Glutamatergic neuron (in vitro differentiated cells): Measurements from ENCODE around the gene HOGA1. TPM values are rescaled to one million over a fixed set of nuclear protein-coding genes. Genes with fewer than 3 reads are reported as not detected.

Experiments used
- DNase-seq: peaks from one replicate; pipeline ENCODE4 v3.0.0; 2022
- H3K27ac Mint-ChIP-seq: one replicate; pipeline ENCODE4 v1.8.0; 2020; ENCODE audit warnings: mild to moderate bottlenecking, mixed read lengths, inconsistent platforms; ENCODE audit not compliant: unreplicated experiment
- H3K27me3 Mint-ChIP-seq: one replicate; pipeline ENCODE4 v1.8.0; 2020; ENCODE audit warnings: mild to moderate bottlenecking, moderate library complexity, mixed read lengths, inconsistent platforms; ENCODE audit not compliant: unreplicated experiment
- H3K36me3 Mint-ChIP-seq: one replicate; pipeline ENCODE4 v1.8.0; 2020; ENCODE audit warnings: mild to moderate bottlenecking, mixed read lengths, inconsistent platforms; ENCODE audit not compliant: unreplicated experiment
- H3K4me1 Mint-ChIP-seq: one replicate; pipeline ENCODE4 v1.8.0; 2020; ENCODE audit warnings: mild to moderate bottlenecking, low read depth, mixed read lengths, inconsistent platforms; ENCODE audit not compliant: unreplicated experiment
- H3K4me3 Mint-ChIP-seq: one replicate; pipeline ENCODE4 v1.8.0; 2020; ENCODE audit warnings: mild to moderate bottlenecking, mixed read lengths, inconsistent platforms; ENCODE audit not compliant: unreplicated experiment
- H3K9me3 Mint-ChIP-seq: one replicate; pipeline ENCODE4 v1.8.0; 2020; ENCODE audit warnings: mild to moderate bottlenecking, moderate library complexity, mixed read lengths, inconsistent platforms; ENCODE audit not compliant: unreplicated experiment
- CTCF ChIP-seq: fragments of 200-600 bp; sonication (generic); IDR thresholded peaks from one replicate; pipeline ENCODE4 v1.5.0; 2021; ENCODE audit not compliant: partially characterized antibody, unreplicated experiment
- total RNA-seq: library from RNA; stranded (reverse); fragmentation: NEBNext Ultra II Directional; extraction: Animal tissue kit (Norgen Biotek cat#: 25700); gene quantifications from one replicate; pipeline ENCODE4 v1.2.1, GENCODE V29; 2021; ENCODE audit not compliant: unreplicated experiment

The HOGA1 gene
- total RNA-seq, 1 donor from 2014 or later = not detected

DNA sequence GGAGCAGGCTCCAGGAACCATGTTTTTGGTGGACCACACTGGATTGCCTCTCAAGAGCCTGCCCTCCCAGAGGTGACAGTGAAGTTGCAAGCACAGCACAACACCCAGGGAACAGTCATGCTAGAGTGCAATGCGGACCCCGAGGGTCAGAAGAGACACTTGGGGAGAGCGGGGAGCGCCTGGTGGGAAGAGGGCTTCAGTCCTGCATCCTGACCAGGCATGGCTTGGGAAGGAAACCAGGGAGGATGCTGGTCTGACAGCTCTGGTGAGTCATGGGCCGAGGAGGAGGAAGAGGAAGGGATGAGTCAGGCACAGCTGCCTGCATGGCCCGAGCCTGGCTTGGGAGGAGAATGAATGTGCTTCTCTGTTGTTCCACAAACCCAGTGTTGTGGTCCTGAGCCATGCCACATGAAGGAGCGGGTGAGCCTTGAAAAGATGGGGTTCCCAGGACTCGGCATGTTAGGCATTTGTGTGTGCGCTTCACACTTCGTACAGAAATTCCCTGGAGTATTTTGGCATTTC, 41.1 kb upstream of the HOGA1 start:
- Mint-ChIP-seq H3K27ac (peak overlapping the region; percentile 97), H3K27me3 (peaks cover 9% of the 10 kb centered on the region), H3K4me3 (peak overlapping the region; percentile 82), H3K4me1 (peaks cover 27% of the 10 kb centered on the region), H3K9me3 (peaks cover 10% of the 10 kb centered on the region), H3K36me3 (no peaks in the 10 kb centered on the region)
- DNase-seq = no peak
- no peak for TF ChIP-seq CTCF

- DNase-seq = no peak
- Mint-ChIP-seq H3K27ac (peak overlapping the region; percentile 18), H3K9me3 (peaks cover 14% of the 10 kb centered on the region), H3K36me3 (no peaks in the 10 kb centered on the region), H3K4me3 (peak overlapping the region; percentile 48), H3K27me3 (peaks cover 12% of the 10 kb centered on the region), H3K4me1 (peaks cover 45% of the 10 kb centered on the region)
- no peak for TF ChIP-seq CTCF
Measured at GRCh38 chr10:97546456-97547270, 37.5 kb upstream of the HOGA1 start.

DNA sequence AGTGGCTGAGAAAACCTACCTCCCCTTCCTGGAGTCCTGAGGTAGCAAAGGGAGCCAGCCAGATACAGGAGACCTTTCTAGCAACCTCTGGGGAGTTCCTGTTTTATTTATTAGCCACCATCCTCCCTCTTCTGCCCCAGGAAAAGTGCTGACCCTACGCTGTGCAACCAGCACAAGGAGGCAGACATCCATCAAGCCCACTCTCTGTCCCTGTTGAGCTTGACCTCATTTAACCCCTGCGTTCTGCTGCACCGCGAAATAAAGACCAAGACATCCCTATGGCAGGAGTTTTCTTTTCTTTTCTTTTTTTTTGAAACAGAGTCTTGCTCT, 37.0 kb upstream of the HOGA1 start:
- H3K4me3 Mint-ChIP-seq = no peak overlapping the region
- peak overlapping the region; percentile 22 for H3K27ac Mint-ChIP-seq
- H3K9me3 Mint-ChIP-seq = peaks cover 14% of the 10 kb centered on the region
- H3K4me1 Mint-ChIP-seq = peaks cover 44% of the 10 kb centered on the region
- H3K36me3 Mint-ChIP-seq = no peaks in the 10 kb centered on the region
- no peak for TF ChIP-seq CTCF
- peaks cover 12% of the 10 kb centered on the region for H3K27me3 Mint-ChIP-seq
- DNase-seq = no peak

DNA sequence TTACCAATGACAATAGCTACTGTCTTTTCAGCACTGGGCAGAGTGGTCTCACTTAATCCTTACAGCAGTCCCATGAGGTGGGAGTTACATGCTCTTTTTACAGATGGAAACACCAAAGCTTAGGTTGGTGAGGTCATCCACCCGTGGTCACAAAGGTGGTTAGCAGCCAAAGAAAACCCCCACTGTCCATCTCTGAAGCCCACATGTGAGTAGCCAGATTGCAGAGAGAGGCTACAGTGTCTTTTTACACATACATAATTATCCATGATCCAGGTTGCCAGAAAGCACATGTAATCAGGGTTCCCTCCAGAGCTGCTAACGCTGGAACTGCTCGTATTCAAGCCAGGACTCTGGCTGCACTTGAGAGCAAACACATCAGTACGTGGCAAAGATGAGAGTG, 36.2 kb upstream of the HOGA1 start:
- peaks cover 41% of the 10 kb centered on the region for H3K4me1 Mint-ChIP-seq
- H3K27ac Mint-ChIP-seq = no peak overlapping the region

More for the DNA sequence above, 36.2 kb upstream of the HOGA1 start:
- peaks cover 12% of the 10 kb centered on the region for H3K9me3 Mint-ChIP-seq
- no peak for TF ChIP-seq CTCF
- peaks cover 9% of the 10 kb centered on the region for H3K27me3 Mint-ChIP-seq
- no peaks in the 10 kb centered on the region for H3K36me3 Mint-ChIP-seq
- DNase-seq = no peak
- no peak overlapping the region for H3K4me3 Mint-ChIP-seq
